Measurements from ENCODE around the gene CRYGA.
"Not testable (repeated sequence)": the region's sequence is repeated elsewhere in the genome, so short reads cannot be mapped to it uniquely, and the experiment has no call there.

The CRYGA gene

GRCh38 chr2:208122248-208122647, 41.1 kb downstream of the CRYGA start:
- DNase-seq (no peak), ATAC-seq (no peak)
- Mint-ChIP-seq H3K4me3 (no peak overlapping the region), H3K4me1 (peaks cover 7% of the 10 kb centered on the region), H3K36me3 (ENCODE audit: low read depth) (no peaks in the 10 kb centered on the region), H3K9me3 (no peaks in the 10 kb centered on the region), H3K27me3 (peaks cover 33% of the 10 kb centered on the region), H3K27ac (no peak overlapping the region)

- H3K27me3 Mint-ChIP-seq = peaks cover 7% of the 10 kb centered on the region
- no peak overlapping the region for H3K4me3 Mint-ChIP-seq
- DNase-seq (no peak), ATAC-seq (no peak)
- no peaks in the 10 kb centered on the region for H3K36me3 Mint-ChIP-seq (ENCODE audit: low read depth)
- no peaks in the 10 kb centered on the region for H3K9me3 Mint-ChIP-seq
- peaks cover 3% of the 10 kb centered on the region for H3K4me1 Mint-ChIP-seq
- no peak overlapping the region for H3K27ac Mint-ChIP-seq
Observed at GRCh38 chr2:208118918-208119317, 44.5 kb downstream of the CRYGA start.

- not testable (repeated sequence) for H3K27ac Mint-ChIP-seq, H3K27me3 Mint-ChIP-seq
Observed at GRCh38 chr2:208117390-208117789, 46.0 kb downstream of the CRYGA start.

GRCh38 chr2:208112969-208113368, 50.4 kb downstream of the CRYGA start:
- Mint-ChIP-seq H3K36me3 (ENCODE audit: low read depth) (no peaks in the 10 kb centered on the region), H3K27ac (no peak overlapping the region), H3K4me3 (no peak overlapping the region), H3K27me3 (no peaks in the 10 kb centered on the region), H3K4me1 (no peaks in the 10 kb centered on the region), H3K9me3 (no peaks in the 10 kb centered on the region)
- no peak for ATAC-seq
- no peak for DNase-seq

More at GRCh38 chr2:208117390-208117789, 46.0 kb downstream of the CRYGA start:
- H3K9me3 Mint-ChIP-seq; H3K4me1 Mint-ChIP-seq; H3K4me3 Mint-ChIP-seq; H3K36me3 Mint-ChIP-seq (ENCODE audit: low read depth); DNase-seq; ATAC-seq: not testable (repeated sequence)

- H3K36me3 Mint-ChIP-seq (ENCODE audit: low read depth); H3K4me3 Mint-ChIP-seq; DNase-seq; H3K4me1 Mint-ChIP-seq; H3K27me3 Mint-ChIP-seq; H3K9me3 Mint-ChIP-seq; H3K27ac Mint-ChIP-seq; ATAC-seq: not testable (repeated sequence)
Observed at GRCh38 chr2:208112273-208112745, 51.1 kb downstream of the CRYGA start.
